GM12878 (cell line): Measurements from ENCODE around the gene HMCN2. TPM values are rescaled to one million over a fixed set of nuclear protein-coding genes. Genes with fewer than 3 reads are reported as not detected.

ENCODE experiments used
- ATAC-seq: fragments of 200-7000 bp; cut with Tn5 transposase; 3 replicates; pipeline ENCODE4 v1.9.1; 2020; ENCODE audit warnings: mild to moderate bottlenecking, moderate library complexity
- BruUV-seq: library from RNA; stranded (reverse); fragments of 400-500 nt; replicated peaks from 2 replicates; lab custom pipeline; 2021; lab: Mats Ljungman, UMichigan
- CTCF ChIA-PET: fragments of 300-600 bp; sonication (Branson Sonifier 250); formaldehyde crosslinking; extraction: SDS; loops from one replicate; lab custom pipeline; 2021; ENCODE audit warnings: inconsistent platforms; lab: Yijun Ruan, JAX
- POLR2A ChIA-PET: fragments of 350-600 bp; formaldehyde crosslinking; extraction: SDS; loops from one replicate; lab custom pipeline; 2021; ENCODE audit warnings: inconsistent platforms; lab: Charles Lee
- RAD21 ChIA-PET: fragments of 300-600 bp; sonication (Branson Sonifier 250); formaldehyde crosslinking; loops from one replicate; lab custom pipeline; 2023; ENCODE audit warnings: antibody characterized with exemption; ENCODE audit not compliant: unreplicated experiment; lab: Charles Lee
- SMC1A ChIA-PET: fragments of 300-600 bp; sonication (Branson Sonifier 250); formaldehyde crosslinking; loops from one replicate; lab custom pipeline; 2023; ENCODE audit not compliant: unreplicated experiment, uncharacterized antibody; lab: Charles Lee
- DNase-seq: peaks from one replicate; pipeline ENCODE4 v3.0.0-alpha.2; 2011; ENCODE audit warnings: low read depth, low spot score
- FAIRE-seq: peaks from 3 replicates; lab custom pipeline; 2011; peaks lifted over from hg19 to GRCh38; lab: Jason Lieb, UNC
- H2AFZ ChIP-seq: 2 replicates; pipeline ENCODE4 v1.6.0; 2011; ENCODE audit warnings: low read depth, low read length, control low read depth; ENCODE audit not compliant: control insufficient read depth
- H3K27ac ChIP-seq: 2 replicates; pipeline ENCODE4 v1.5.1; 2011; ENCODE audit warnings: control low read depth; ENCODE audit not compliant: control insufficient read depth, insufficient read depth
- H3K27me3 ChIP-seq, 2 experiments: replicated peaks in 1 of 2; 2 replicates each; pipeline versions ENCODE4 v1.6.0 to v1.6.1; 2011; ENCODE audit warnings: low read length in 1 of 2; ENCODE audit not compliant: control insufficient read depth in 2 of 2, insufficient read depth in 2 of 2
- H3K36me3 ChIP-seq, 2 experiments: 2 replicates each; pipeline ENCODE4 v1.5.1; 2011; ENCODE audit warnings: low read length in 1 of 2; ENCODE audit not compliant: control insufficient read depth in 2 of 2, insufficient read depth in 2 of 2
- H3K4me1 ChIP-seq: 2 replicates; pipeline ENCODE4 v1.6.1; 2011; ENCODE audit warnings: mild to moderate bottlenecking, low read length, moderate library complexity, mixed read lengths; ENCODE audit not compliant: control insufficient read depth, insufficient read depth
- H3K4me2 ChIP-seq: 2 replicates; pipeline ENCODE4 v1.6.0; 2011; ENCODE audit warnings: control low read depth; ENCODE audit not compliant: control insufficient read depth, insufficient read depth
- H3K4me3 ChIP-seq: fragments of 200-600 bp; sonication (generic); 2 replicates; pipeline ENCODE4 v1.5.1; 2016
- H3K79me2 ChIP-seq: 2 replicates; pipeline ENCODE4 v1.6.0; 2011; ENCODE audit warnings: low read length; ENCODE audit not compliant: control insufficient read depth, insufficient read depth
- H3K9ac ChIP-seq: 2 replicates; pipeline ENCODE4 v1.8.0; 2011; ENCODE audit warnings: low read length, control low read depth, mixed read lengths; ENCODE audit not compliant: control insufficient read depth, insufficient read depth
- H3K9me3 ChIP-seq: replicated peaks from 3 replicates; pipeline ENCODE4 v1.5.1; 2011; ENCODE audit warnings: mild to moderate bottlenecking, low read length; ENCODE audit not compliant: control insufficient read depth, insufficient read depth
- H4K20me1 ChIP-seq: 2 replicates; pipeline ENCODE4 v1.6.0; 2011; ENCODE audit not compliant: control insufficient read depth, insufficient read depth
- ASH2L ChIP-seq: fragments of 300-600, 200-600 bp; sonication (generic); IDR thresholded peaks from 2 replicates; pipeline ENCODE4 v1.6.1; 2017; ENCODE audit warnings: low read depth, mild to moderate bottlenecking, borderline replicate concordance
- CHD2 ChIP-seq: IDR thresholded peaks from 2 replicates; pipeline ENCODE4 v1.6.1; 2011; ENCODE audit warnings: low read depth, low read length, improper control_type of control experiment, borderline replicate concordance
- DPF2 ChIP-seq: fragments of 450-650 bp; IDR thresholded peaks from 2 replicates; pipeline ENCODE4 v1.6.1; 2017; ENCODE audit warnings: mild to moderate bottlenecking
- HSF1 ChIP-seq: fragments of 150-350 bp; IDR thresholded peaks from 2 replicates; pipeline ENCODE4 v1.6.1; 2014; ENCODE audit warnings: mild to moderate bottlenecking, low read depth, low read length
- KAT2A ChIP-seq: conservative IDR thresholded peaks from 2 replicates; pipeline ENCODE4 v1.6.1; 2011; ENCODE audit warnings: low read depth, low read length; ENCODE audit not compliant: control insufficient read depth
- MEF2A ChIP-seq: IDR thresholded peaks from 2 replicates; pipeline ENCODE4 v1.6.1; 2011; ENCODE audit warnings: low read depth, mild to moderate bottlenecking, low read length, moderate library complexity; ENCODE audit not compliant: insufficient read depth
- NFIC ChIP-seq: IDR thresholded peaks from 2 replicates; pipeline ENCODE4 v1.6.1; 2012; ENCODE audit warnings: low read depth, mild to moderate bottlenecking, inconsistent platforms, low read length, moderate library complexity
- NR2F1 ChIP-seq: fragments of 450-650 bp; conservative IDR thresholded peaks from 2 replicates; pipeline ENCODE4 v1.6.1; 2017; ENCODE audit warnings: mild to moderate bottlenecking
- PAX5 ChIP-seq: IDR thresholded peaks from 2 replicates; pipeline ENCODE4 v1.6.1; 2011; ENCODE audit warnings: low read depth, low read length, borderline replicate concordance
- POLR2AphosphoS5 ChIP-seq: IDR thresholded peaks from 2 replicates; pipeline ENCODE4 v1.6.1; 2011; ENCODE audit warnings: mild to moderate bottlenecking, low read length, inconsistent platforms
- RELA ChIP-seq: fragments of 450-650 bp; IDR thresholded peaks from 2 replicates; pipeline ENCODE4 v1.8.0; 2014; ENCODE audit warnings: borderline replicate concordance; ENCODE audit not compliant: partially characterized antibody
- SIX5 ChIP-seq: IDR thresholded peaks from 2 replicates; pipeline ENCODE4 v1.6.1; 2011; ENCODE audit warnings: mild to moderate bottlenecking, low read depth, low read length, moderate library complexity; ENCODE audit not compliant: severe bottlenecking
- SMAD5 ChIP-seq: IDR thresholded peaks from 2 replicates; pipeline ENCODE4 v1.6.1; 2016; ENCODE audit warnings: antibody characterized with exemption, low read depth
- SMARCA5 ChIP-seq: fragments of 450-650 bp; IDR thresholded peaks from 2 replicates; pipeline ENCODE4 v1.6.1; 2017; ENCODE audit warnings: mild to moderate bottlenecking
- SUPT20H ChIP-seq: IDR thresholded peaks from 2 replicates; pipeline ENCODE4 v1.6.1; 2011; ENCODE audit warnings: low read depth, mild to moderate bottlenecking, low read length, moderate library complexity, borderline replicate concordance; ENCODE audit not compliant: control insufficient read depth
- ZBTB40 ChIP-seq: fragments of 450-650 bp; IDR thresholded peaks from 2 replicates; pipeline ENCODE4 v1.6.1; 2016; ENCODE audit warnings: mild to moderate bottlenecking, moderate library complexity, borderline replicate concordance
- WGBS: methylation state at CpG from one replicate; pipeline ENCODE4 v1.1.6; 2016; ENCODE audit warnings: low lambda C conversion rate; ENCODE audit not compliant: insufficient replicate concordance, insufficient coverage; ENCODE audit errors: missing lambda C conversion rate; 5-methylcytosine and 5-hydroxymethylcytosine counted together
- in situ Hi-C: fragments of 300-500 bp; cut with MboI; formaldehyde crosslinking; loops from 9 replicates; pipeline ENCODE4 v1.14.3; 2018; ENCODE audit warnings: mixed read lengths
- intact Hi-C: fragments of 100-400 bp; cut with micrococcal nuclease; formaldehyde crosslinking; loops from one replicate; pipeline ENCODE4 v1.14.2; 2022; ENCODE audit not compliant: unreplicated experiment
- polyA plus RNA-seq, 11 experiments: library from polyadenylated mRNA; depleted of rRNA in 4 of 11; unstranded in 6 of 11; stranded (reverse) in 5 of 11; fragments of >200 nt; fragmentation: Nextera tagmentation in 4 of 11; fragmentation: Illumina TruSeq in 1 of 11; extraction: Ambion mirVana in 4 of 11; extraction: Trizol in 1 of 11; gene quantifications; 1 replicate in 1 of 11; 2 replicates in 10 of 11; pipeline versions ENCODE4 v1.2.1 to v1.2.3, GENCODE V29; 2011 to 2016; ENCODE audit warnings: inconsistent platforms in 2 of 11, missing spikeins in 2 of 11, low read depth in 1 of 11
- total RNA-seq, 4 experiments: library from RNA; depleted of rRNA in 3 of 4; stranded (reverse); fragments of >200 nt in 3 of 4; fragmentation: Illumina TruSeq in 1 of 4; extraction: Trizol in 1 of 4; gene quantifications; 2 replicates each; pipeline versions ENCODE4 v1.2.1 to v1.2.3, GENCODE V29; 2013 to 2021
- TF ChIP-seq, protein P1 (sequence below): fragments of 450-650 bp; IDR thresholded peaks from 2 replicates; pipeline ENCODE4 v1.6.1; 2017; ENCODE audit warnings: antibody characterized with exemption, mild to moderate bottlenecking, moderate library complexity

The HMCN2 gene
- total and polyA plus RNA-seq, 10 of the 15 experiments (the other 5 are each of a cell fraction or from before 2014, with no cell fraction given): 0.04 TPM; not detected in 9

- in situ Hi-C loops (no loop called here), intact Hi-C loops (no loop called here)
- DNase-seq (no peak), ATAC-seq (no peak), FAIRE-seq (no peak)
- no peak overlapping the region for H3K9ac ChIP-seq
- no peak overlapping the region for H3K27ac ChIP-seq
- ChIA-PET CTCF (no interaction called here), POLR2A (no interaction called here), RAD21 (no interaction called here), SMC1A (no interaction called here)
- WGBS: 27% methylated on average over 8 of the region's 9 CpGs
- no peaks in the 10 kb centered on the region for H4K20me1 ChIP-seq
- no peaks in the 10 kb centered on the region for H3K36me3 ChIP-seq
- no peak overlapping the region for H3K4me3 ChIP-seq
- H3K4me1 ChIP-seq: no peaks in the 10 kb centered on the region
- TF ChIP-seq MEF2A (no peak), SIX5 (no peak), ASH2L (no peak), ZBTB40 (no peak), SMARCA5 (no peak), KAT2A (no peak), PAX5 (no peak), POLR2AphosphoS5 (no peak), DPF2 (no peak), SUPT20H (no peak), CHD2 (no peak), NR2F1 (no peak), HSF1 (no peak), SMAD5 (no peak), NFIC (no peak), RELA (no peak)
- TF ChIP-seq, protein P1, sequence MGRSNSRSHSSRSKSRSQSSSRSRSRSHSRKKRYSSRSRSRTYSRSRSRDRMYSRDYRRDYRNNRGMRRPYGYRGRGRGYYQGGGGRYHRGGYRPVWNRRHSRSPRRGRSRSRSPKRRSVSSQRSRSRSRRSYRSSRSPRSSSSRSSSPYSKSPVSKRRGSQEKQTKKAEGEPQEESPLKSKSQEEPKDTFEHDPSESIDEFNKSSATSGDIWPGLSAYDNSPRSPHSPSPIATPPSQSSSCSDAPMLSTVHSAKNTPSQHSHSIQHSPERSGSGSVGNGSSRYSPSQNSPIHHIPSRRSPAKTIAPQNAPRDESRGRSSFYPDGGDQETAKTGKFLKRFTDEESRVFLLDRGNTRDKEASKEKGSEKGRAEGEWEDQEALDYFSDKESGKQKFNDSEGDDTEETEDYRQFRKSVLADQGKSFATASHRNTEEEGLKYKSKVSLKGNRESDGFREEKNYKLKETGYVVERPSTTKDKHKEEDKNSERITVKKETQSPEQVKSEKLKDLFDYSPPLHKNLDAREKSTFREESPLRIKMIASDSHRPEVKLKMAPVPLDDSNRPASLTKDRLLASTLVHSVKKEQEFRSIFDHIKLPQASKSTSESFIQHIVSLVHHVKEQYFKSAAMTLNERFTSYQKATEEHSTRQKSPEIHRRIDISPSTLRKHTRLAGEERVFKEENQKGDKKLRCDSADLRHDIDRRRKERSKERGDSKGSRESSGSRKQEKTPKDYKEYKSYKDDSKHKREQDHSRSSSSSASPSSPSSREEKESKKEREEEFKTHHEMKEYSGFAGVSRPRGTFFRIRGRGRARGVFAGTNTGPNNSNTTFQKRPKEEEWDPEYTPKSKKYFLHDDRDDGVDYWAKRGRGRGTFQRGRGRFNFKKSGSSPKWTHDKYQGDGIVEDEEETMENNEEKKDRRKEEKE: no peak
- no peak overlapping the region for H2AFZ ChIP-seq
- BruUV-seq: no TSS peak
- no peaks in the 10 kb centered on the region; the same call in 2 of the 3 replicates for H3K9me3 ChIP-seq
- H3K4me2 ChIP-seq: no peak overlapping the region
- H3K27me3 ChIP-seq: no peaks in the 10 kb centered on the region
- H3K79me2 ChIP-seq: no peaks in the 10 kb centered on the region
Observed at GRCh38 chr9:130361873-130362362, 96.4 kb downstream of the HMCN2 start.
